GM21447 (cell line): Measurements from ENCODE around the gene CMSS1.

Source experiments
- ATAC-seq: cut with Tn5 transposase; IDR thresholded peaks from one replicate; pipeline ENCODE4 v1.9.1; 2021; ENCODE audit not compliant: unreplicated experiment

The CMSS1 gene

DNA sequence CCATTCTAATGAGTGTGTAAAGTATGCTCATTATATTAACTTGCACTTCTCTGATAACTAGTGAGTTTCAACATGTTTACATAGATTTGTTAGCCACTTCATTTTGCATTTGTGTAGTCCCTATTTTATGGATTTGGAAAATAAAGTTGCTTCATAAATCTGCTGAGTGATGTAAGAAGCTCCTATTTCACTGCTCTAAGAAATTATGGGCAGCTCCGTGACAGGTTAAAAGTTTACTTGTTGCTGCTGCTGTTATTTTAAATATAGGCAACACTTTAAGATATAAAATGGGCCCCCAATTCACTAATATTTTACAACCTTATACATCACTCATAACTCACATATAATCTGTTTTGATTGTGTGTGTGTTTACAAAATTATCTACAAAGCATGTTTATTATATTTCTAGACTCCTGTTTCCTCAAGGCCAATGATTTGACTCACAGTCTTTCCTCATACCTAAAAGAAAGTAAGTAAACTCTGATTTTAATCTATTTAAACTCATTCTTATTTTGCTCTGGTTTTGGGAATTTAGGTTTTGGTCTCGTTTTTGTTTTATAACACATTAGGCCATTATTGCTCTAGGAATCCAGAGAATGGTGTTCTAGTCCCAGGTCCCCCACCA is 348.4 kb downstream of the CMSS1 start:
- ATAC-seq = no peak

DNA sequence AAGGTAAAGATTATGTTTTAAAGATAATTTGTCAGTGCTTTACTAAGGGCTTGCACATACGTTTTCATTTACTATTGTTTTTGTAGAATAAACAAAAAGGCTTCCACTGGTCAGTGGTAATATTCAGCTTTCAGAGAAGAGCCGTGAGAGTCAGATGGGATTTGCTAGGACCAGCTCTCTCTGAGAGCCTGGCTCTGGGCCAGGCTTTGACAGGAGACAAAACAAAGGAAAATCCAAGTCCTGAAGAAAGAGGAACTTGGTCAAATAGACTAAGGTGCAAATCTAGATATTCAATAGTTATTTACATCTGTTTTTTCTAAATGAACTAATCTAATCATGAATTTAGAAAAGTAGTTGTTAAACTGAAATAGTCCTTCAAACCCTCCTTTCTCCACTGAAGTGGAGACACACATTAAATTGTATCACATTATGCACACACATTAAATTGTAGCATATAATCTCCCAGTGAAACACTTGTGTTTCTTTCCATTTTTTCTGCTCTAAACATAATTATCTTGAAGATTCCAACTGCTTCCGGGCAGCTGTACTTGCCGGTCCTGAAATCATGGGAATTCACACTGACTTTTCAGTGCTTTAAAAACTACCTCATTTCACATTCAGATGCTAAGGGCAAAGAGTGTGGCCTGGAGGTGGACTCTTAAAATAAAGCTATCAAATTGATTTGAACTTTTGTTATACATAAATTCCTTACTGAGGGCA is 351.7 kb downstream of the CMSS1 start:
- no peak for ATAC-seq

DNA sequence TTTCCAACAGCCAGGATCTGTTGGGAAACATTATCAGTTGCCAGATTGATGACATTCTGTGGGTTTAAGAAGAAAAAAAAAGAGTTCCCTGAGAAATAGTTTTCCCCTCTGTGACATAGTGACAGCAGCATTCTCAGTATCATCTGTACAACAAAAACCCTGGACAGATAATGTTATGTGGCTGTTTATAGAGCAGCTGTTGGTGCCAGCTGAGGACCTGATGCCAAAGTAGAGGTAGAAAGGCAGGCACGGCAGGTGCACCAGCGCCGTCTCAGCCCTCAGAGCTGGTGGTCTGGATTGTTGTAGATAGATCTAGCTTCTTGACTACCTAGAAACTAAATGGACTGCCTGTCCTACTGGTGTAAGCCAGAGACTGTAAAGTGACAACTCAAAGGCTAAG is 352.8 kb downstream of the CMSS1 start:
- ATAC-seq = no peak

DNA sequence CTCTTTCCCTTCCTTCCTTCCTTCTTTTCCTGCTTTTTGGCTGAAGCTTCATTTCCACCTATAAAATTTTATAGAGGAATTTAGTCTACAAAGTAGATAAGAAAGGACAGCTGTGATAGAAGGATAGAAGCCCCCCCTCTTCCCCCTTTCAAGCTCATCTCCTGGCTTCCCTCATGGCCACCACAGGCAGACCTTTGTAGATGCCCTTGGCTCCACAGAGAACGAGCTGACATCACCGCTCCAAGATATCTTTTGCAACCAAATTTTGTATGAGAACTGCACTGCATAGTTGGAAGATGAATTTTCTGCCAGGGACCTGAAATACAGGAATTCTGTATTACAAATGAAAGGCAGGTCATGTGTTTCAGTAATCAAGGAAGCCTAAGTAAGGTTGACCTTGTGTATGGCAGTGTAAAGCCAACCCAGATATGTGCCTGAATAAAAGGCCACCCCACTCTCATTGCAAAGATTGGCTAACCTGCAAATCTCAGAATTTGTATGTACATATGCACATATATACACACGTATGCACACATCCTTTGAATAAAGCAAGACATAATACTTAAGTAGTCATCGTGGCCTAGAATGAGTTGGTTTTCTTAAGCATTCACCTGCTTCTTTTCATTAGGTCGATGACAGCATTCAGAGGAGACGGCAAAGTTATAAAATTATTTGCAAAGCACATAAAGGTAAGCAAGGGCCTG is 353.7 kb downstream of the CMSS1 start:
- ATAC-seq = no peak

DNA sequence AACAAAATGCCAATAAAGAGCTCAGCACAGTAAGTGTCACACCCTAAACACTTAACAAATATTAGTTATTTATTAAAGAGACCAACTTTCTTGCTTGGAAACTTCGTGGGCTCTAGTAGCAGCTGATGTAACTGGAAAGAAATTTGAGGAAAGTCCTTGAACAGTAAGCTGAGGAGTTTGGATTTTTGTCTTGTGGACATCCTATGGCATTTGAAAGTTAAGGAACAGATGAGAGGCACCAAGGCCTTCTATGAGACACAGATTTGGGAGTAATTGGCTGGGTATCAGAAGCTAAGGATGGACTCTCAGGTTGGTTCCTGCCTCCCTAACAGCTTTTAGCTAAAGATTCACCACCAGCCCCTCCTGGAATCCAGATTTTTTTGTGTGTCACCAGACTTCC is 356.3 kb downstream of the CMSS1 start:
- no peak for ATAC-seq

DNA sequence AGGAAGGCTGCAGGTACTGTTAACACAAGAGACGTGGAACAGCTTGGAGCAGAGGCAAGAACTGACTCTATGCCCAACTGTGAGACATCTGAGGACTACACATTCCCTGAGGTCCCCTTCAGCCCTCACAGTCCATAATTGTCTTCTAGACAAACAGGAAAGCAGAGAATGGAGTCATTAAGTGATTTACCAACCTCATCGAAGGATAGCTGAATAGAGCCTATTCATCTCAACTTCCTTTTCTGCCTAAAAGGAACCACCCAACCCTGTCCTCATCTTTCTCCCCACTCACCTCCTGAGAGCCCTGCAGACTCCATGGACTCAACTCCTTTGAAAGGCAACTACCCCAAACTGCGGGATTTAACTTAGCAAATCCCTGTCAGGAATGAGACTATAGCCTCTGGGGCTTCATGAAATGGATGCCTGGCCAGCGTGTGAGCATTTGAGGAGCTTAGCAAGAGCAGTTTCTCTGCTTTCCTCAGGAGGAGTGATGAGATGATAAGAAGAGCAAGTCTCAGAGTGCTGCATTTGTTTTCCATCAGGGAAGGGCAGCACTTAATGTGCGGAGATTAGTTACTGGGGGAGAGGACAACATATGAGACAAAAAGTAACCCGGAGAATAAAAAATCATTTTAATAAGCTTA is 358.1 kb downstream of the CMSS1 start:
- no peak for ATAC-seq

DNA sequence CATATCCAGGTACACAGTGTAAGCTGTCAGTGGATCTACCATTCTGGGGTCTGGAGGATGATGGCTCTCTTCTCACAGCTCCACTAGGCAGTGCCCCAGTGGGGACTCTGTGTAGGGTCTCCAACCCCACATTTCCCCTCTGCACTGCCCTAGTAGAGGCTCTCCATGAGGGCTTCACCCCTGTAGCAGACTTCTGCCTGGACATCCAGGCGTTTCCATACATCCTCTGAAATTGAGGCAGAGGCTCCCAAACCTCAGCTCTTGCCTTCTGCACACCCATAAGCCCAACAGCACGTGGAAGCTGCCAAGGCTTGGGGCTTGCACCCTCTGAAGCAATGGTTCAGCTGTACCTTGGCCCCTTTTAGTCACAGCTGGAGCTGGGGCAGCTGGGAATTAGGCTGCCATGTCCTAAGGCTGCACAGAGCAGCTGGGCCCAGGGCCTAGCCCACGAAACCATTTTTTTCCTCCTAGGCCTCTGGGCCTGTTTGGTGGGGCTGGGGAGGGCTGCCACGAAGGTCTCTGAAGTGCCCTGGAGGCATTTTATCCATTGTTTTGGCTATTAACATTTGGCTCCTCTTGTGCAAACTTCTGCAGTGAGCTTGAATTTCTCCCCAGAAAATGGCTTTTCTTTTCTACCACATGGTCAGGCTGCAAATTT is 362.2 kb downstream of the CMSS1 start:
- no peak for ATAC-seq

GRCh38 chr3:100183608-100184125 is 366.0 kb downstream of the CMSS1 start:
- no peak for ATAC-seq

DNA sequence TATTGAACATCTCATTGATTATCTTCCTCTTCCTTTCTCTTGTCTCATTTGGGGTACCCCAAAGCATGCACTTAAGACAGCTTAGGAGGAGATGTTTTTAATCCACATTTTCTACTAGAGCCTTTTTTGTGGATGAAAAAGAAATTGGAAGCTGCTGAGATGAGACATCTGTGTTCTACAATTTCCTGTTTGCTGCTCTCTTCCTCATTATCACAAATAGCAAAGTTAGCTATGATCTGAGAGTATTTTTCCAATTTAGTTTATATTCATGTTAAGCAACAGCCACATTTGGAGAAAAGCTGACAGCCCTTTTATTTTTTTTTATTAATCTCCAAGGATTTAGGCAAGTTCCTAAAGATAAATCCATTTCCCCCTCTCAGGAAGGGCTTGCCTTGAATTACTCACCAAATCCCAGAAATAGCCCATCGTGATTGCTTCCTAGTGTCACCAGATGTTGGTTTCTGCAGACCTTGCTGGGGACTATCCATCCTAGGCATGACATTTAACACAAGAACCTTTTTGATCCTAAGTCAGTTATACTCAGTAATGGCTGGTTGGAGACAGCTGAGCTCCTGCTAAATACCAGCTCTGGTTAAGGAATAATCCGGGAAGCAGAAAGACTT is 367.4 kb downstream of the CMSS1 start:
- ATAC-seq = no peak

DNA sequence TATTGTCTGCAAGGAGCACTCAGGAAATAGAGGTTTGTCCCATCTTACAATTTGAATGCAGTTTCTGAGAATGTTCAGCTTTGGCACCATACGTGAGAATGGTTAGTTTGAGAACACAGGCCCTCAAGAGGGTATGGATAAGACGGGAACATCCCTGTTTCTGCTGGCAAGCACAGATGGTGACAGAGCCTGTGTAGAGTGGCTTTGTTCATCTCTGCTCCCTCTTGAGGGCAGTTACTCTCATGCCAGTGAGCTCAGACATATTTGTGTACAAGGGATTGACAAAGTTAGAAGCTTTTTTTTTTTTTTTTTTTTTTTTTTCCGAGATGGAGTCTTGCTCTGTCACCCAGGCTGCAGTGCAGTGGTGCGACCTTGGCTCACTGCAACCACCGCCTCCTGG is 368.2 kb downstream of the CMSS1 start:
- no peak for ATAC-seq

- no peak for ATAC-seq
Observed at GRCh38 chr3:100189444-100189964, 371.8 kb downstream of the CMSS1 start.

GRCh38 chr3:100195375-100195774 is 377.7 kb downstream of the CMSS1 start:
- no peak for ATAC-seq

DNA sequence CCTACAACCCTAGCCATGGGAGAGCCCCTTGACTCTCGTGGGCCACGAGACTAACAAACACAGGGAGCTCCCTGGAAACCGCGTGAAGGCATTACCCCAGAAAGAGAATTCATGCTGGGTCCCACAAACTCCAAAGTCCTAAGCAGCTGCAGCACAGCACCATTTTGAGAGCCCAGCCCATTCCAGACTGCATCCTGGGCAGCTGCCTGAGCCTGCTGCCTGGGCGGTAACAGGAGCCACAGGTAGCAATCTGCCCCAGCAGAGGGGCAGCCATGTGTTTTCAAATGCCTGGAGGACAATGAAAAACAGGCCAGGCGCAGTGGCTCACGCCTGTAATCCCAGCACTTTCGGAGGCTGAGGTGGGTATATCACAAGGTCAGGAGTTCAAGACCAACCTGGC is 380.2 kb downstream of the CMSS1 start:
- ATAC-seq = no peak

DNA sequence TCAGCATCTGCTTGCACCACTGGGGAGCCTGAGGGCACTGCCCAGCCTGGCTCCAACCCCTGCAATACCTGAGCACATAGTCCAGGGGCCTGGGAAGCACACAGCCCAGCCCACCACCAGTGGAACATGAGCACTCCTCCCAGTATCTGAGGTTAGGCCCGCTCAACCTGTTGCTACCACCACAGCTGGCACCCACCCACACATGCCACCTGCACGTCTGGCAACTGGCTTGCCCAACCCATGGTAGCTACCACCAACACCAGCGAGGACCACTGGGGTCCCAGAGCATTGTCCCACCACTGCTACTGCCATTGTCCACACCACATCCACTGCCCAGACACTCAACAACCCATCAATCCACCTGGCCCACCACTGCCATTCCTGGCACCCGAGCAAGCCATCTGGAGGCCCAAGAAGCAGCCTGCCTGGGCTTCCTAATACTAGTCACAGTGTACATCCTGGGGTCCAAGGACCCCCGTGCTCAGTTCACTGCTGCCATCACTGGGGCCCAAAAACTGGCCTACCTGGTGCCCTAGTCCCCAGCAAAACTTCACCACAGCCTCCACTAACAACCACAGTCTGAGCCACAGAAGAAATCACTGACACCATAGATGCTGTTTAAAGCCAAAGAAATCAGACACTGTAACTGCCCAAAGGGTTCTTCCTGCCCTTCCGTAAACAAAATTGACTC is 381.1 kb downstream of the CMSS1 start:
- no peak for ATAC-seq

DNA sequence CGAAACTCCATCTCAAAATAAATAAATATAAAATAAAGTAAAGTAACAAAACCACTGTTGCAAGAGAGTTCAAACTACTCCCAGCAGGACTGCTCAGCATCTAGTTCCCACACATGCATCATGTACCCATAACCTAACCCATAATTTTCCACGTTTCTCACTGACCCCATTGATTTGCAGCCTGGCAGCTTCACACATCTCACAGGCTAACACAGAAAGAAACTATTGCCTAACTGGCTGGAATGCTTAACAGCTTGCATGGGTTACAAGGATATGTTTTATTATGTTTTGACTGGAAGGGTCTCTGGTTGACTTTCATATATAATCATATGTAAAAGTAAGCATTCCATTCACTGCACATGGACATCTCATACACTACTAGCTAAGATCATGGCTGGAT is 387.5 kb downstream of the CMSS1 start:
- ATAC-seq = no peak

DNA sequence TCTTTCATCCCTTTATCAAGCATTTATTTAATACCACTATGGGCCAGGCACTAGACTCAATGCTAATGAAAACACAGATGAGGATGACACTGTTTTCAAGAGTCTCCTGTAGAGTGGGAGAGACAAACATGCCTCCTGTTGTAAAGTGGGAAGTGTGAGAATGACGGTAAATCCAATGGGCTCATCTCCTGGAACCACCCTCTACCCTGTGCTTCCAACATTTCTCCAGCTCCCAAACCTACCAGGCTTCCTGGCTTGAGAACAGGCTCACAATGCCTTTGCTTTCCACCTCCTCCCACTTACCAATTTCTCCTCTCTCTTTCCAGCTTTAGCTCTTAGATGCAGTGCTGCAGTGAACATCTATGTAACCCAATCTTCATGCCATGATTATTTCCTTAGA is 389.0 kb downstream of the CMSS1 start:
- no peak for ATAC-seq

DNA sequence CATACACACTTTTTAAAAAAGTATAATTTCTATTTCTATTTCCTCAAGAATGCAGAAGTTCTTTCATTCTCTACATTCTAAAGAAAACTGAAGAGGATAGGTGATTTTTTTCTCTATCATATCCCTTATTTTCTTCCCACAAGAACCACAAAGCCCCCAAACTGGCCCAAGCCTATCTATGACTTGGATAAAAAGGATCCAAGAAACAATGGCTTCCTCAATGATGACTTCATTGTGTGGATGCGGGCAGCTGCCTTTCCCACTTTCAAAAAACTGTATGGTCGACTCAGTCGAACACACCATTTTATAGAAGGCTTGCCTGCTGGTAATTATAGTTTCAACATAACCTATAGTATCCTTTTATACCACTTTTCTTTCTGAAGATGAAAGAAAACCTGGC is 390.2 kb downstream of the CMSS1 start:
- no peak for ATAC-seq

DNA sequence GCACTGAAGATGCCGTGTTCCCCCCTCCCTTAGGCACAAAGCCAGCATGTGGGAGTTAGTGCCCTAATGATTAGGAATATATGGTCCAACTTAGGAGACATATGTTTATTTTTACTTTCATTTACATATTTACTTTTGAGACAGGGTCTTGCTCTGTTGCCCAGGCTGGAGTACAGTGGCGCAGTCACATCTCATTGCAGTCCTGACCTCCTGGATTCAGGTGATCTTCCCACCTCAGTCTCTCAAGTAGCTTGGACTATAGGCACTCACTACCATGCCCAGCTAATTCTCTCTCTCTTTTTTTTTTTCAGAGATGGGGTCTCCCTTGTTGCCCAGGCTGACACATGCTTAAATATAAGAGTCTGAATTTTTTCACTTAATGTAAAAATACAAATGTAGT is 391.5 kb downstream of the CMSS1 start:
- no peak for ATAC-seq

- peak; percentile 98 for ATAC-seq
Observed at GRCh38 chr3:100209948-100210771, 392.5 kb downstream of the CMSS1 start.
